Endodermal cell (in vitro differentiated cells): ENCODE results near the gene CHRNA10. TPM values are rescaled to one million over a fixed set of nuclear protein-coding genes. Genes with fewer than 3 reads are reported as not detected.
"Not testable (repeated sequence)": the region's sequence is repeated elsewhere in the genome, so short reads cannot be mapped to it uniquely, and the experiment has no call there.

ENCODE experiments used
- DNase-seq: peaks from one replicate; pipeline ENCODE4 v3.0.0-alpha.2; 2017
- H3K27ac ChIP-seq: 2 replicates; pipeline ENCODE4 v1.5.1; 2013; ENCODE audit warnings: mild to moderate bottlenecking, low read depth, low read length, moderate library complexity
- H3K27me3 ChIP-seq: 2 replicates; pipeline ENCODE4 v1.6.1; 2013; ENCODE audit warnings: mild to moderate bottlenecking, low read length, moderate library complexity; ENCODE audit not compliant: insufficient read depth, control insufficient read depth, poor library complexity, severe bottlenecking
- H3K36me3 ChIP-seq: 2 replicates; pipeline ENCODE4 v1.7.0; 2013; ENCODE audit warnings: mild to moderate bottlenecking, low read length, moderate library complexity; ENCODE audit not compliant: control insufficient read depth, insufficient read depth
- H3K4me1 ChIP-seq: one replicate; pipeline ENCODE4 v1.7.0; 2013; ENCODE audit warnings: low read length; ENCODE audit not compliant: control insufficient read depth, insufficient read depth
- H3K4me3 ChIP-seq: 2 replicates; pipeline ENCODE4 v1.5.1; 2013; ENCODE audit warnings: mild to moderate bottlenecking, low read length, moderate library complexity
- H3K9ac ChIP-seq: 2 replicates; pipeline ENCODE4 v1.6.1; 2013; ENCODE audit warnings: mild to moderate bottlenecking, low read length, moderate library complexity; ENCODE audit not compliant: poor library complexity, severe bottlenecking; ENCODE audit errors: extremely low read depth
- H3K9me3 ChIP-seq: 2 replicates; pipeline ENCODE4 v1.6.1; 2013; ENCODE audit warnings: mild to moderate bottlenecking, low read length, moderate library complexity; ENCODE audit not compliant: control insufficient read depth
- H3K27ac Mint-ChIP-seq: 2 replicates; pipeline ENCODE4 v1.8.0; 2020; ENCODE audit warnings: mixed read lengths
- H3K27me3 Mint-ChIP-seq: 2 replicates; pipeline ENCODE4 v1.8.0; 2021; ENCODE audit warnings: mild to moderate bottlenecking, mixed read lengths; ENCODE audit not compliant: insufficient read depth
- H3K36me3 Mint-ChIP-seq: 2 replicates; pipeline ENCODE4 v1.8.0; 2020; ENCODE audit warnings: low read depth, mixed read lengths
- H3K4me1 Mint-ChIP-seq: 2 replicates; pipeline ENCODE4 v1.8.0; 2020; ENCODE audit warnings: mixed read lengths
- H3K4me3 Mint-ChIP-seq: 2 replicates; pipeline ENCODE4 v1.8.0; 2020; ENCODE audit warnings: mild to moderate bottlenecking, moderate library complexity, mixed read lengths
- H3K9me3 Mint-ChIP-seq: 2 replicates; pipeline ENCODE4 v1.8.0; 2020; ENCODE audit warnings: mild to moderate bottlenecking, mixed read lengths
- CTCF ChIP-seq: fragments of 200-600 bp; sonication (generic); conservative IDR thresholded peaks from 2 replicates; pipeline ENCODE4 v1.5.0; 2021; ENCODE audit warnings: antibody characterized with exemption, mild to moderate bottlenecking
- whole genome bisulfite sequencing, 2 experiments: methylation state at CpG; one replicate each; pipeline versions ENCODE4 v1.1.5 to v1.1.7; 2013; ENCODE audit warnings: missing lambda C conversion rate in 2 of 2, mixed read lengths in 1 of 2; ENCODE audit not compliant: insufficient coverage in 1 of 2, insufficient read length in 1 of 2; 5-methylcytosine and 5-hydroxymethylcytosine counted together
- total RNA-seq, 2 donors: library from RNA; stranded (reverse); fragmentation: NEBNext Ultra II Directional in 1 of 2; extraction: Animal tissue kit (Norgen Biotek cat#: 25700) in 1 of 2; gene quantifications; 2 replicates in 1 of 2; 3 replicates in 1 of 2; pipeline ENCODE4 v1.2.1, GENCODE V29; 2021

CHRNA10 gene
- total RNA-seq, 2 donors from 2014 or later: 1.8 TPM

- H3K9ac ChIP-seq: no peak overlapping the region
- H3K4me3 Mint-ChIP-seq: no peak overlapping the region
- peaks cover 4% of the 10 kb centered on the region for H3K27me3 Mint-ChIP-seq
- H3K9me3 ChIP-seq: no peaks in the 10 kb centered on the region
- TF ChIP-seq CTCF: no peak
- no peak overlapping the region for H3K27ac ChIP-seq
- no peak overlapping the region for H3K27ac Mint-ChIP-seq
- no peaks in the 10 kb centered on the region for H3K36me3 Mint-ChIP-seq
- peaks cover 7% of the 10 kb centered on the region for H3K9me3 Mint-ChIP-seq
- H3K4me1 Mint-ChIP-seq: peaks cover 4% of the 10 kb centered on the region
- no peak for DNase-seq
- no peak overlapping the region for H3K4me3 ChIP-seq
- no peaks in the 10 kb centered on the region for H3K4me1 ChIP-seq
- 91 to 96% methylated on average over 3 of the region's 3 CpGs for WGBS, 2 experiments
- no peaks in the 10 kb centered on the region for H3K36me3 ChIP-seq
- no peaks in the 10 kb centered on the region for H3K27me3 ChIP-seq
Measured at GRCh38 chr11:3655547-3655946, 15.6 kb downstream of the CHRNA10 start.

GRCh38 chr11:3652514-3652913 is 18.7 kb downstream of the CHRNA10 start:
- peaks cover 10% of the 10 kb centered on the region for H3K9me3 ChIP-seq
- not testable (repeated sequence) for H3K4me1 ChIP-seq, H3K27me3 ChIP-seq, H3K36me3 ChIP-seq, DNase-seq, H3K4me3 ChIP-seq, H3K27ac ChIP-seq, H3K27ac Mint-ChIP-seq, H3K4me3 Mint-ChIP-seq, H3K36me3 Mint-ChIP-seq, H3K27me3 Mint-ChIP-seq, H3K9ac ChIP-seq
- Mint-ChIP-seq H3K9me3 (peaks cover 21% of the 10 kb centered on the region), H3K4me1 (peaks cover 19% of the 10 kb centered on the region)
- WGBS, 2 experiments: 83% methylated on average over 2 of the region's 3 CpGs; no CpG with 5 or more reads in 1 of the 2 experiments

GRCh38 chr11:3649374-3649773 is 21.8 kb downstream of the CHRNA10 start:
- H3K27me3 ChIP-seq, H3K4me3 ChIP-seq, H3K36me3 ChIP-seq, H3K4me1 ChIP-seq, H3K27ac ChIP-seq, H3K9ac ChIP-seq, H3K27me3 Mint-ChIP-seq, H3K27ac Mint-ChIP-seq, DNase-seq: not testable (repeated sequence)
- H3K4me1 Mint-ChIP-seq: peaks cover 19% of the 10 kb centered on the region
- WGBS, 2 experiments: 54 to 81% methylated on average over 2 to 9 of the region's 9 CpGs
- H3K36me3 Mint-ChIP-seq: peaks cover 14% of the 10 kb centered on the region
- H3K9me3 ChIP-seq: peaks cover 32% of the 10 kb centered on the region
- peak overlapping the region; percentile 42 for H3K4me3 Mint-ChIP-seq
- peaks cover 47% of the 10 kb centered on the region for H3K9me3 Mint-ChIP-seq

GRCh38 chr11:3648843-3649242 is 22.3 kb downstream of the CHRNA10 start:
- Mint-ChIP-seq H3K36me3 (peaks cover 17% of the 10 kb centered on the region), H3K4me3 (peak overlapping the region; percentile 42), H3K4me1 (peaks cover 19% of the 10 kb centered on the region), H3K9me3 (peaks cover 50% of the 10 kb centered on the region)
- not testable (repeated sequence) for H3K27me3 ChIP-seq, H3K4me1 ChIP-seq, DNase-seq, H3K27ac Mint-ChIP-seq, H3K27ac ChIP-seq, H3K4me3 ChIP-seq, H3K9ac ChIP-seq, H3K27me3 Mint-ChIP-seq, H3K36me3 ChIP-seq
- WGBS, 2 experiments: 80 to 93% methylated on average over 1 to 11 of the region's 13 CpGs
- H3K9me3 ChIP-seq: peaks cover 37% of the 10 kb centered on the region
